HG03139 (cell line): ENCODE data around the gene VIPR2.

ENCODE experiments used
- ATAC-seq: cut with Tn5 transposase; IDR thresholded peaks from one replicate; pipeline ENCODE4 v1.9.1; 2021; ENCODE audit not compliant: unreplicated experiment

Gene VIPR2

GRCh38 chr7:159028508-159029401 is 115.9 kb downstream of the VIPR2 start:
- no peak for ATAC-seq

DNA sequence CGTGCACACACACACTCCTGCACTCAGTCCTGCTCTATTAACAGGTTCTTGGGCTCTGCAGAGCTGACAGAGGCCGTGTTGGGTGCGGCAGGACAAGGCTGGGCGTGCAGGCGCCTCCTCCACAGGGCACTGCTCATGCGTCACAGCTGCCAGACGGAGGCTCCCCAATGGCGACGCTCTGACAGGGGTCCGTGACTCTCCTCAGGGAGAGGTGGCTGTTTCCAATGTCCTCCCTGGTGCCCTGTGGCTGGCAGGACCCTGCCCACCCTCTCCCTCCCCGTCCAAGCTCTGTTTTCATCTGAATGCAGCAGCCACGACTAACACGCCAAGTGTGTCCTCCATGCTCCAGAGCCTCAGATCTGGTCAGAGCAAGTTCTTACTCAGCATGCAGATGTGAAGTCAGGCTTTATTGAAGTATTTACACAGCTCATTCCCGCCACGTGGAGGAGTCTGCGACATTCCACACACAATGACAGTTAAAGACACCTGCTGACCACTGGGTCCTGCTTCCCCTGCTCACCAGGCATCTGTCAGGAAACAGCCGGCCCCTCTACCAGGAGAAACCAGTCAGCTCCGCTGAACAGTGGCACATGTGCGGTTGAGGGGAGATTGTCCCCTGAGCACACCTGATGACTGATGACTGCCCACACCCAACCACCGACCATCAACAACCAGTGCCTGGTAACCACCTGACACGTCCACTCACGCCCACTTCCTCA is 116.7 kb downstream of the VIPR2 start:
- ATAC-seq, result no peak

DNA sequence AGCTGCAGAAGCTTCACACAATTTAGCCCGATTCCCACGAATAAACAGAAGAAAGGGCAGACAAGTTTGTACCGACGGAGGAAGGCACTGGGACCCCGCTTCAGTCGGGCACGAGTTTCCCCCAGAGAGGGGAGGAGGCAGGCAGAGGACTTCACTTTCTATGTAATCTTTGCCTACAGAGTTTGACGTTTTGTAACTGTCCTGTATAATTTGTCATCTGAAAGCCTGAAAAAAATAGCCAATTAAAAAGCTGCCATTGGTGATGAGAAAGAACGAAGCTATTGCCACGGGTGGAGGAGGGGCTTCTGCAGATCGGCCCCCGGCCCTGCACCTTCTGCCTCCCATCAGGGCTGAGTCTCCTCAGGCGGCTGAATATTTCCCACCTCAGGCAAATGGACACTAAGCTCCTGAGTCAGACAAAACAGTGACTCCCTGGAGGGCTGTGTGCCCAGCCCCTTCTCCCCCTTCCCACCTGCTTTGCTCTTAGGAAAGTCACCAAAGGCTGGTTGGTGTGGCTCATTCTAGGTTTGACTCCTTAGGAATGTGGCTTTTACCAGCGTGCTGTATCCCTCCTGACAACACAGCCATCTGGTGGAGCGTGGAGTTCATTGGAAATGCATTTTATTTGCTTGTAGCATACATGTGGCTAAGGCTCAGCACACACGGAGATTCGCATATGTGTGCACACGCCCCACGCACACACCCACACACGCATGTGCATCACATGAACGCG is 117.4 kb downstream of the VIPR2 start:
- ATAC-seq, result no peak

GRCh38 chr7:159026271-159027055 is 118.2 kb downstream of the VIPR2 start:
- ATAC-seq, result no peak

- no peak for ATAC-seq
Observed at GRCh38 chr7:159025161-159025779, 119.4 kb downstream of the VIPR2 start.

- no peak for ATAC-seq
Observed at GRCh38 chr7:159024280-159024951, 120.3 kb downstream of the VIPR2 start.

GRCh38 chr7:159023746-159024145 is 120.9 kb downstream of the VIPR2 start:
- no peak for ATAC-seq

DNA sequence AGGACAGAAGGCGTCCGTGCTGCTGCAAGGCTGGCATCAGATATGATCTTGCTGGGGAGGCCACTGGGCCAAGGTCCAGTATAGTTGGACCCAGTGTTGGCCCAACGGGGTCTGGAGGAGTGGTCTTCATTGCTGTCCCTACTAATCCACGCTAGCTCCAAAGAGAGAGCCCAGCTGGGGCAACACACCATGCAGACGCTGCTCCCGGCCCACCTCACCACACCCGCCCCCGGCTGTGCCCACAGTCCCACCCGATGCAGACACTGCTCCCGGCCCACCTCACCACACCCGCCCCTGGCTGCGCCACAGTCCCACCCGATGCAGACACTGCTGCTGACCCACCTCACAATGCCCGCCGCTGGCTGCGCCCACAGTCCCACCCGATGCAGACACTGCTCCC is 121.5 kb downstream of the VIPR2 start:
- ATAC-seq, result no peak

GRCh38 chr7:159022238-159022993 is 122.3 kb downstream of the VIPR2 start:
- no peak for ATAC-seq

GRCh38 chr7:159020987-159021386 is 123.7 kb downstream of the VIPR2 start:
- no peak for ATAC-seq

- ATAC-seq, result no peak
Observed at GRCh38 chr7:159019111-159019510, 125.6 kb downstream of the VIPR2 start.

GRCh38 chr7:159017741-159018140 is 126.9 kb downstream of the VIPR2 start:
- ATAC-seq, result no peak

DNA sequence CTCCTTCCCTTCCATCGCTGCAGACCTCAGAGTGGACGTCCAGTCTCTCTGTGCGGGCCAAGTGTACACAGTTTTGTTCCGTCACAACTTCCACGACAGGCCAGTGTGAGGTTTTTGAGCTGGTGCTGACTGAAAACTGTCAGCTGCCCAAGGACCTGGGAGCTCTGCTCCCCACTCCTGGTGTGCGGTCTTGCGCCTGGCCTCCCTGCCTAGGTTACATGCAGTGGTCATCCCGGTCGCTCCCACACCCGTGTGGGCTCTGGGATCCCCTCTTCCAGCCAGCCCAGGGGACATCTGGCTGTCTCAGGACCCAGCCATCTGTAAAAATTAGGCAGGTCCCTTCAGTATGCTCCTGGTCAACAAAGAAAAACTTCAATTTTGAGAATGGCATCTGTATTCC is 127.5 kb downstream of the VIPR2 start:
- ATAC-seq, result no peak

DNA sequence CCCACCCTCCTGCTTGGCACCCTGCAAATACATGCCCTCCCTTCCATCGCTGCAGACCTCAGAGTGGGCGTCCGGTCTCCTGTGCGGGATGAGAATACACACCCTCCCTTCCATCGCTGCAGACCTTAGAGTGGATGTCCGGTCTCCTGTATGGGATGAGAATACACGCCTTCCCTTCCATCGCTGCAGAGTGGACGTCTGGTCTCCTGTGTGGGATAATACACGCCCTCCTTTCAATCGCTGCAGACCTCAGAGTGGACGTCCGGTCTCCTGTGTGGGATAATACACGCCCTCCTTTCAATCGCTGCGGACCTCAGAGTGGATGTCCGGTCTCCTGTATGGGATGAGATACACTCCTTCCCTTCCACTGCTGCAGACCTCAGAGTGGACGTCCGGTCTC is 128.1 kb downstream of the VIPR2 start:
- ATAC-seq, result no peak

GRCh38 chr7:159015454-159016410 is 128.9 kb downstream of the VIPR2 start:
- no peak for ATAC-seq

GRCh38 chr7:159015081-159015453 is 129.6 kb downstream of the VIPR2 start:
- no peak for ATAC-seq

DNA sequence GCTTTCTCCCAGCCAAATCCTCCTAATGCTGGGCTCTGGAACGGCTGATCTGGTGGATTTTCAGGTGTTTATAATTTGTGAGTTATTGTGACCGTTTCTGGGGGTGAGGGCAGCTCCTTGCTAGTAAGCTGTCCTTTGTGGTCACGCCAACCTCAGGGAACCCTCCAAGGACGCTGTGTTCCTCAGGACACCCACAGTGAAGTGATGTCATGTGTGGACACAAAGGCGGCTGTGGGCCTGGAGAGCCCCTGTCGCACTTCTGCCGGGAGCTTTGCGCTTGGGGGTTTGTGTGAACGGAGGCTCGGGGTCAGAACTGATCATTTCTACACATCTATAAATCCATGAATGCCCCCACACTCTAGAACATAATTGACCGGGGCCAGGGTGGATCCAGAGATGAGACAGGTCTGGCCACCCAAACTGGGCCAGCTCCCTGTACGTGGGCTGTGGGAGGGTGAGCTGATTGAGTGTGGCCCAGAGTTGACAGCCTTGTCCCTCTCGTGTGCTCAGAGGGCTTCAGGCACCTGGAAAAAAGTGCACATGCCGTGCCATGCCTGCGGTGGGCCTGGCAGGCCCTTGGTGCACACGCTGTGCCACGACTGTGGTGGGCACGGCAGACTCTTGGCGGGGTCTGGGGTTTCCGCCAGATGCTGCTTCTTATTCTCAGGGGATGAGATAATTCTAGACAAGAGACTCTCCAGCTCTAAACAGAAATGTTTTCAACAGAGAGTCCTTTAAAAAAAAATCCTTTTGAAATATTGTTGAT is 130.2 kb downstream of the VIPR2 start:
- ATAC-seq, result no peak
